HUES64 (cell line): Measurements from ENCODE around the gene TULP4.

Experiments used
- H3K27ac ChIP-seq: 2 replicates; pipeline ENCODE4 v1.7.0; 2013; ENCODE audit warnings: low read depth, low read length, inconsistent platforms
- H3K27me3 ChIP-seq: 2 replicates; pipeline ENCODE4 v1.6.1; 2013; ENCODE audit warnings: mild to moderate bottlenecking, low read length; ENCODE audit not compliant: insufficient read depth
- H3K36me3 ChIP-seq: 2 replicates; pipeline ENCODE4 v1.6.1; 2013; ENCODE audit warnings: mild to moderate bottlenecking, low read length; ENCODE audit not compliant: insufficient read depth
- H3K4me1 ChIP-seq: 2 replicates; pipeline ENCODE4 v1.6.1; 2013; ENCODE audit warnings: mild to moderate bottlenecking, low read length, moderate library complexity; ENCODE audit not compliant: insufficient read depth
- H3K4me3 ChIP-seq: 2 replicates; pipeline ENCODE4 v1.5.1; 2013; ENCODE audit warnings: mild to moderate bottlenecking, low read length, moderate library complexity
- H3K9ac ChIP-seq: 2 replicates; pipeline ENCODE4 v1.6.1; 2013; ENCODE audit warnings: mild to moderate bottlenecking, low read depth, low read length
- H3K9me3 ChIP-seq: 2 replicates; pipeline ENCODE4 v1.6.1; 2013; ENCODE audit warnings: low read depth, low read length; ENCODE audit not compliant: insufficient read depth
- WGBS: fragments of 150-250, 120-280 bp; methylation state at CpG from one replicate; pipeline ENCODE4 v1.1.7; 2013; ENCODE audit warnings: missing lambda C conversion rate; 5-methylcytosine and 5-hydroxymethylcytosine counted together

The TULP4 gene

GRCh38 chr6:158313989-158314388, 1.7 kb downstream of the TULP4 start:
- Histone ChIP-seq H3K9ac (no peak overlapping the region), H3K27me3 (no peaks in the 10 kb centered on the region), H3K4me1 (peaks cover 4% of the 10 kb centered on the region; the same call in 1 of the 2 replicates), H3K9me3 (peaks cover 16% of the 10 kb centered on the region), H3K36me3 (peaks cover 51% of the 10 kb centered on the region), H3K4me3 (no peak overlapping the region), H3K27ac (no peak overlapping the region)
- WGBS, result 84% methylated on average over 9 of the region's 9 CpGs

GRCh38 chr6:158314737-158315136, 2.5 kb downstream of the TULP4 start:
- peaks cover 51% of the 10 kb centered on the region for H3K36me3 ChIP-seq
- H3K4me3 ChIP-seq, result no peak overlapping the region
- no peak overlapping the region for H3K9ac ChIP-seq
- H3K4me1 ChIP-seq, result peaks cover 4% of the 10 kb centered on the region; the same call in 1 of the 2 replicates
- 100% methylated on average over 3 of the region's 3 CpGs for WGBS
- no peaks in the 10 kb centered on the region for H3K27me3 ChIP-seq
- H3K27ac ChIP-seq, result no peak overlapping the region
- H3K9me3 ChIP-seq, result peaks cover 16% of the 10 kb centered on the region

GRCh38 chr6:158316022-158316421, 3.8 kb downstream of the TULP4 start:
- H3K4me1 ChIP-seq, result peaks cover 4% of the 10 kb centered on the region; the same call in 1 of the 2 replicates
- WGBS, result 99% methylated on average over 3 of the region's 3 CpGs
- H3K27me3 ChIP-seq, result no peaks in the 10 kb centered on the region
- H3K36me3 ChIP-seq, result peaks cover 48% of the 10 kb centered on the region
- H3K4me3 ChIP-seq, result no peak overlapping the region
- peaks cover 10% of the 10 kb centered on the region for H3K9me3 ChIP-seq
- no peak overlapping the region for H3K27ac ChIP-seq
- no peak overlapping the region for H3K9ac ChIP-seq

GRCh38 chr6:158321960-158322359, 9.7 kb downstream of the TULP4 start:
- Histone ChIP-seq H3K9ac (no peak overlapping the region), H3K27ac (no peak overlapping the region)

GRCh38 chr6:158322400-158322723, 10.1 kb downstream of the TULP4 start:
- H3K4me1 ChIP-seq, result peaks cover 16% of the 10 kb centered on the region; the same call in 1 of the 2 replicates
- H3K9ac ChIP-seq, result no peak overlapping the region

More at GRCh38 chr6:158321960-158322359, 9.7 kb downstream of the TULP4 start:
- no peaks in the 10 kb centered on the region for H3K9me3 ChIP-seq
- no peaks in the 10 kb centered on the region; the same call in 1 of the 2 replicates for H3K36me3 ChIP-seq
- H3K4me3 ChIP-seq, result no peak overlapping the region
- peaks cover 16% of the 10 kb centered on the region; the same call in 1 of the 2 replicates for H3K4me1 ChIP-seq
- H3K27me3 ChIP-seq, result no peaks in the 10 kb centered on the region

GRCh38 chr6:158322724-158323560, 10.7 kb downstream of the TULP4 start:
- Histone ChIP-seq H3K4me3 (no peak overlapping the region), H3K36me3 (no peaks in the 10 kb centered on the region; the same call in 1 of the 2 replicates), H3K9ac (no peak overlapping the region), H3K4me1 (peaks cover 19% of the 10 kb centered on the region), H3K9me3 (no peaks in the 10 kb centered on the region), H3K27me3 (no peaks in the 10 kb centered on the region), H3K27ac (no peak overlapping the region)
- 74% methylated on average over 11 of the region's 11 CpGs for whole genome bisulfite sequencing

More at GRCh38 chr6:158322400-158322723, 10.1 kb downstream of the TULP4 start:
- Histone ChIP-seq H3K27me3 (no peaks in the 10 kb centered on the region), H3K4me3 (no peak overlapping the region), H3K27ac (no peak overlapping the region), H3K36me3 (no peaks in the 10 kb centered on the region; the same call in 1 of the 2 replicates), H3K9me3 (no peaks in the 10 kb centered on the region)

- H3K4me3 ChIP-seq, result no peak overlapping the region
- H3K9me3 ChIP-seq, result no peaks in the 10 kb centered on the region
- no peaks in the 10 kb centered on the region; the same call in 1 of the 2 replicates for H3K36me3 ChIP-seq
- H3K27ac ChIP-seq, result no peak overlapping the region
- H3K27me3 ChIP-seq, result no peaks in the 10 kb centered on the region
- H3K9ac ChIP-seq, result no peak overlapping the region
- peaks cover 25% of the 10 kb centered on the region for H3K4me1 ChIP-seq
- WGBS, result 97% methylated on average over 2 of the region's 2 CpGs
Measured at GRCh38 chr6:158323561-158323958, 11.3 kb downstream of the TULP4 start.

GRCh38 chr6:158324136-158324535, 11.9 kb downstream of the TULP4 start:
- 95% methylated on average over 5 of the region's 5 CpGs for WGBS
- no peak overlapping the region for H3K9ac ChIP-seq
- H3K27ac ChIP-seq, result no peak overlapping the region
- H3K27me3 ChIP-seq, result no peaks in the 10 kb centered on the region
- no peaks in the 10 kb centered on the region for H3K9me3 ChIP-seq
- peaks cover 27% of the 10 kb centered on the region for H3K4me1 ChIP-seq
- H3K36me3 ChIP-seq, result no peaks in the 10 kb centered on the region; the same call in 1 of the 2 replicates
- no peak overlapping the region for H3K4me3 ChIP-seq

- no peak overlapping the region for H3K9ac ChIP-seq
- no peak overlapping the region for H3K27ac ChIP-seq
- H3K4me1 ChIP-seq, result peaks cover 27% of the 10 kb centered on the region
- H3K9me3 ChIP-seq, result peaks cover 6% of the 10 kb centered on the region; the same call in 1 of the 2 replicates
- no peak overlapping the region for H3K4me3 ChIP-seq
- H3K27me3 ChIP-seq, result no peaks in the 10 kb centered on the region
- WGBS, result no CpG with 5 or more reads among the region's 1 CpG
- peaks cover 7% of the 10 kb centered on the region; the same call in 1 of the 2 replicates for H3K36me3 ChIP-seq
Measured at GRCh38 chr6:158327211-158327610, 14.9 kb downstream of the TULP4 start.

- Histone ChIP-seq H3K27me3 (no peaks in the 10 kb centered on the region), H3K4me1 (peaks cover 11% of the 10 kb centered on the region; the same call in 1 of the 2 replicates), H3K9me3 (peaks cover 16% of the 10 kb centered on the region; the same call in 1 of the 2 replicates), H3K36me3 (peaks cover 13% of the 10 kb centered on the region; the same call in 1 of the 2 replicates), H3K27ac (no peak overlapping the region), H3K9ac (no peak overlapping the region), H3K4me3 (no peak overlapping the region)
- no CpG with 5 or more reads among the region's 1 CpG for WGBS
Measured at GRCh38 chr6:158328952-158329351, 16.7 kb downstream of the TULP4 start.

- Histone ChIP-seq H3K4me1 (peaks cover 11% of the 10 kb centered on the region; the same call in 1 of the 2 replicates), H3K27ac (no peak overlapping the region), H3K27me3 (no peaks in the 10 kb centered on the region), H3K36me3 (peaks cover 13% of the 10 kb centered on the region; the same call in 1 of the 2 replicates), H3K9me3 (peaks cover 16% of the 10 kb centered on the region; the same call in 1 of the 2 replicates), H3K9ac (no peak overlapping the region), H3K4me3 (no peak overlapping the region)
- 100% methylated on average over 1 of the region's 1 CpG for WGBS
Measured at GRCh38 chr6:158329531-158329930, 17.3 kb downstream of the TULP4 start.
